H9 (cell line): ENCODE measurements around the gene PIP4K2A. TPM values are rescaled to one million over a fixed set of nuclear protein-coding genes. Genes with fewer than 3 reads are reported as not detected.

ENCODE experiments used
- DNase-seq: peaks from one replicate; pipeline ENCODE4 v3.0.0-alpha.2; 2017
- H2AFZ ChIP-seq: one replicate; pipeline ENCODE4 v1.6.1; 2013; ENCODE audit warnings: mild to moderate bottlenecking, low read length, control low read depth, moderate library complexity
- H2AK5ac ChIP-seq: 2 replicates; pipeline ENCODE4 v1.6.1; 2013; ENCODE audit warnings: low read length, control low read depth, mixed read lengths; ENCODE audit not compliant: insufficient read length
- H2BK120ac ChIP-seq: one replicate; pipeline ENCODE4 v1.6.1; 2013; ENCODE audit warnings: low read depth, mild to moderate bottlenecking, low read length, control low read depth, inconsistent platforms; ENCODE audit not compliant: poor library complexity, severe bottlenecking
- H2BK12ac ChIP-seq: 2 replicates; pipeline ENCODE4 v1.6.1; 2013; ENCODE audit warnings: low read length, control low read depth, mixed read lengths, low read depth; ENCODE audit not compliant: insufficient read length
- H2BK15ac ChIP-seq: 2 replicates; pipeline ENCODE4 v1.6.1; 2013; ENCODE audit warnings: low read depth, low read length, control low read depth
- H2BK20ac ChIP-seq: one replicate; pipeline ENCODE4 v1.6.1; 2013; ENCODE audit warnings: low read depth, mild to moderate bottlenecking, low read length, control low read depth, inconsistent platforms; ENCODE audit not compliant: poor library complexity, severe bottlenecking
- H2BK5ac ChIP-seq: 2 replicates; pipeline ENCODE4 v1.6.1; 2013; ENCODE audit warnings: low read length, control low read depth, mixed read lengths; ENCODE audit not compliant: insufficient read length
- H3K14ac ChIP-seq: 2 replicates; pipeline ENCODE4 v1.6.1; 2013; ENCODE audit warnings: low read length, control low read depth; ENCODE audit not compliant: insufficient read depth
- H3K18ac ChIP-seq: 2 replicates; pipeline ENCODE4 v1.6.1; 2013; ENCODE audit warnings: low read depth, mild to moderate bottlenecking, mixed read lengths, low read length, control low read depth; ENCODE audit not compliant: insufficient read length
- H3K23ac ChIP-seq: 2 replicates; pipeline ENCODE4 v1.6.1; 2013; ENCODE audit warnings: low read length, control low read depth, mixed read lengths, low read depth; ENCODE audit not compliant: insufficient read length
- H3K23me2 ChIP-seq: 2 replicates; pipeline ENCODE4 v1.6.1; 2013; ENCODE audit warnings: low read depth, mild to moderate bottlenecking, mixed read lengths, low read length, control low read depth; ENCODE audit not compliant: insufficient read length, poor library complexity, severe bottlenecking
- H3K27ac ChIP-seq: 2 replicates; pipeline ENCODE4 v1.5.1; 2013; ENCODE audit warnings: low read length, control low read depth, mixed read lengths, low read depth; ENCODE audit not compliant: insufficient read length
- H3K27me3 ChIP-seq: 2 replicates; pipeline ENCODE4 v1.6.1; 2013; ENCODE audit warnings: low read length, control low read depth, inconsistent platforms; ENCODE audit not compliant: insufficient read depth
- H3K4ac ChIP-seq: 2 replicates; pipeline ENCODE4 v1.6.1; 2013; ENCODE audit warnings: low read depth, mild to moderate bottlenecking, control low read depth, inconsistent platforms, low read length, moderate library complexity
- H3K4me1 ChIP-seq: 2 replicates; pipeline ENCODE4 v1.6.1; 2013; ENCODE audit warnings: low read length, control low read depth, inconsistent platforms; ENCODE audit not compliant: insufficient read depth
- H3K4me2 ChIP-seq: 2 replicates; pipeline ENCODE4 v1.6.1; 2013; ENCODE audit warnings: low read length, control low read depth, mixed read lengths; ENCODE audit not compliant: insufficient read length, insufficient read depth
- H3K56ac ChIP-seq: 2 replicates; pipeline ENCODE4 v1.6.1; 2013; ENCODE audit warnings: low read depth, mild to moderate bottlenecking, mixed read lengths, low read length, control low read depth; ENCODE audit not compliant: insufficient read length
- H3K79me1 ChIP-seq: 2 replicates; pipeline ENCODE4 v1.6.1; 2013; ENCODE audit warnings: low read depth, mild to moderate bottlenecking, moderate library complexity, low read length, control low read depth, inconsistent platforms; ENCODE audit not compliant: insufficient read depth, poor library complexity, severe bottlenecking
- H3K79me2 ChIP-seq: 2 replicates; pipeline ENCODE4 v1.6.1; 2013; ENCODE audit warnings: low read length, control low read depth, inconsistent platforms; ENCODE audit not compliant: insufficient read depth
- H3K9ac ChIP-seq: 2 replicates; pipeline ENCODE4 v1.6.1; 2013; ENCODE audit warnings: low read length, control low read depth, mixed read lengths; ENCODE audit not compliant: insufficient read length; ENCODE audit errors: extremely low read depth
- H3K9me3 ChIP-seq: one replicate; pipeline ENCODE4 v1.6.1; 2013; ENCODE audit warnings: low read depth, low read length, inconsistent platforms; ENCODE audit not compliant: control insufficient read depth
- H3T11ph ChIP-seq: one replicate; pipeline ENCODE4 v1.6.1; 2013; ENCODE audit warnings: mild to moderate bottlenecking, low read length, control low read depth, inconsistent platforms
- H4K20me1 ChIP-seq: one replicate; pipeline ENCODE4 v1.6.1; 2013; ENCODE audit not compliant: control insufficient read depth, insufficient read length, insufficient read depth
- H4K5ac ChIP-seq: 2 replicates; pipeline ENCODE4 v1.6.1; 2013; ENCODE audit warnings: low read depth, mild to moderate bottlenecking, mixed read lengths, low read length, control low read depth; ENCODE audit not compliant: insufficient read length
- H4K8ac ChIP-seq: replicated peaks from 2 replicates; pipeline ENCODE4 v1.6.1; 2013; ENCODE audit warnings: low read length, control low read depth, mixed read lengths, low read depth; ENCODE audit not compliant: insufficient read length
- H4K91ac ChIP-seq: 2 replicates; pipeline ENCODE4 v1.6.1; 2013; ENCODE audit warnings: low read depth, mild to moderate bottlenecking, moderate library complexity, mixed read lengths, low read length, control low read depth; ENCODE audit not compliant: insufficient read length
- H3K27ac Mint-ChIP-seq, 3 experiments: 2 replicates in 2 of 3; 3 replicates in 1 of 3; pipeline ENCODE4 v1.8.0; 2020 to 2021; ENCODE audit warnings: mixed read lengths in 3 of 3, mild to moderate bottlenecking in 1 of 3, moderate library complexity in 1 of 3
- H3K27me3 Mint-ChIP-seq: 2 replicates; pipeline ENCODE4 v1.8.0; 2021; ENCODE audit warnings: low read depth, mild to moderate bottlenecking, moderate library complexity, mixed read lengths
- H3K36me3 Mint-ChIP-seq, 3 experiments: 2 replicates in 2 of 3; 3 replicates in 1 of 3; pipeline ENCODE4 v1.8.0; 2020 to 2021; ENCODE audit warnings: low read depth in 3 of 3, mixed read lengths in 3 of 3; ENCODE audit not compliant: insufficient read depth in 1 of 3
- H3K4me1 Mint-ChIP-seq, 2 experiments: 2 replicates each; pipeline ENCODE4 v1.8.0; 2020; ENCODE audit warnings: mixed read lengths in 2 of 2
- H3K4me3 Mint-ChIP-seq, 2 experiments: 2 replicates in 1 of 2; 3 replicates in 1 of 2; pipeline ENCODE4 v1.8.0; 2020 to 2021; ENCODE audit warnings: mild to moderate bottlenecking in 2 of 2, mixed read lengths in 2 of 2, moderate library complexity in 1 of 2
- H3K9me3 Mint-ChIP-seq, 2 experiments: 2 replicates in 1 of 2; 3 replicates in 1 of 2; pipeline ENCODE4 v1.8.0; 2020; ENCODE audit warnings: mild to moderate bottlenecking in 2 of 2, mixed read lengths in 2 of 2, moderate library complexity in 1 of 2
- CTCF ChIP-seq: fragments of 200-600 bp; sonication (generic); conservative IDR thresholded peaks from 3 replicates; pipeline ENCODE4 v1.8.0; 2021; ENCODE audit warnings: antibody characterized with exemption, mild to moderate bottlenecking
- WGBS: extraction: QIAGEN DNeasy Blood & Tissue Kit; methylation state at CpG from one replicate; pipeline ENCODE4 v1.1.7; 2013; ENCODE audit warnings: missing lambda C conversion rate, low lambda C conversion rate, mixed read lengths; ENCODE audit not compliant: insufficient read length; ENCODE audit errors: extremely low coverage; 5-methylcytosine and 5-hydroxymethylcytosine counted together
- total RNA-seq: library from RNA; stranded (reverse); gene quantifications from 2 replicates; pipeline ENCODE4 v1.2.1, GENCODE V29; 2021

PIP4K2A gene
- total RNA-seq, 1 experiment from 2014 or later, result 33.6 TPM

- Histone ChIP-seq H4K5ac (no peak overlapping the region), H3K23ac (no peak overlapping the region), H2BK15ac (no peak overlapping the region), H4K20me1 (no peaks in the 10 kb centered on the region), H2BK120ac (no peak overlapping the region), H3K27me3 (no peaks in the 10 kb centered on the region), H3K4ac (no peak overlapping the region), H2AFZ (no peak overlapping the region), H3K9ac (no peak overlapping the region), H2AK5ac (no peak overlapping the region), H3K4me2 (no peak overlapping the region), H3K4me1 (peaks cover 2% of the 10 kb centered on the region; the same call in 1 of the 2 replicates), H3K27ac (no peak overlapping the region), H4K8ac (no peak overlapping the region), H3K79me2 (no peaks in the 10 kb centered on the region), H3K23me2 (no peaks in the 10 kb centered on the region), H3K56ac (no peak overlapping the region), H2BK20ac (no peak overlapping the region), H3K9me3 (no peaks in the 10 kb centered on the region), H2BK12ac (no peak overlapping the region), H3K14ac (no peak overlapping the region), H3K79me1 (no peaks in the 10 kb centered on the region), H3T11ph (no peak overlapping the region), H2BK5ac (no peak overlapping the region), H4K91ac (no peak overlapping the region), H3K18ac (no peak overlapping the region)
- peak overlapping the region in 1 of 3 experiments; percentile 15; a peak in 2 of 7 replicates for H3K27ac Mint-ChIP-seq
- no CpG with 5 or more reads among the region's 7 CpGs for WGBS
- DNase-seq, result no peak
- no peaks in the 10 kb centered on the region for H3K27me3 Mint-ChIP-seq
- no peak for TF ChIP-seq CTCF
- no peaks in the 10 kb centered on the region for H3K9me3 Mint-ChIP-seq
- H3K4me1 Mint-ChIP-seq, result no peaks in the 10 kb centered on the region
- peaks cover 33 to 60% (median 46%) of the 10 kb centered on the region in 3 experiments for H3K36me3 Mint-ChIP-seq
- no peak overlapping the region for H3K4me3 Mint-ChIP-seq
These were observed 171.6 kb downstream of the PIP4K2A start for GRCh38 chr10:22542773-22543172.
